HG03196 (cell line): ENCODE data around the gene WFS1.

ENCODE experiments used
- ATAC-seq: cut with Tn5 transposase; IDR thresholded peaks from one replicate; pipeline ENCODE4 v1.9.1; 2021; ENCODE audit not compliant: unreplicated experiment

WFS1 gene

GRCh38 chr4:6337331-6337935, 67.8 kb downstream of the WFS1 start:
- no peak for ATAC-seq

GRCh38 chr4:6338175-6338950, 68.7 kb downstream of the WFS1 start:
- ATAC-seq: no peak

GRCh38 chr4:6338951-6339817, 69.5 kb downstream of the WFS1 start:
- no peak for ATAC-seq

GRCh38 chr4:6339818-6340445, 70.3 kb downstream of the WFS1 start:
- ATAC-seq: no peak

GRCh38 chr4:6340446-6341015, 70.9 kb downstream of the WFS1 start:
- no peak for ATAC-seq

GRCh38 chr4:6341696-6342095, 72.0 kb downstream of the WFS1 start:
- no peak for ATAC-seq

GRCh38 chr4:6342530-6343293, 73.1 kb downstream of the WFS1 start:
- no peak for ATAC-seq

GRCh38 chr4:6343939-6344408, 74.3 kb downstream of the WFS1 start:
- no peak for ATAC-seq

- no peak for ATAC-seq
Observed at GRCh38 chr4:6345096-6345830, 75.6 kb downstream of the WFS1 start.

- ATAC-seq: no peak
Observed at GRCh38 chr4:6345866-6346265, 76.2 kb downstream of the WFS1 start.

GRCh38 chr4:6346373-6347110, 76.9 kb downstream of the WFS1 start:
- ATAC-seq: no peak

- ATAC-seq: no peak
Observed at GRCh38 chr4:6347511-6348045, 77.9 kb downstream of the WFS1 start.

- ATAC-seq: no peak
Observed at GRCh38 chr4:6348408-6348807, 78.8 kb downstream of the WFS1 start.

- no peak for ATAC-seq
Observed at GRCh38 chr4:6349896-6350603, 80.4 kb downstream of the WFS1 start.

GRCh38 chr4:6350646-6351045, 81.0 kb downstream of the WFS1 start:
- no peak for ATAC-seq

GRCh38 chr4:6351246-6352000, 81.8 kb downstream of the WFS1 start:
- no peak for ATAC-seq

- ATAC-seq: no peak
Observed at GRCh38 chr4:6352031-6352692, 82.5 kb downstream of the WFS1 start.
